Stomach (tissue), 4 donors: ENCODE results near the gene AWAT1.

Experiments used
- CTCF ChIP-seq, 7 experiments: fragments of 450-650 bp in 4 of 7; fragments of 200-600 bp in 3 of 7; sonication (generic) in 3 of 7; IDR thresholded peaks; one replicate each; pipeline ENCODE4 v1.5.1; 2016 to 2019; ENCODE audit warnings: antibody characterized with exemption in 7 of 7, control low read depth in 2 of 7, mild to moderate bottlenecking in 1 of 7
- POLR2AphosphoS5 ChIP-seq, 3 donors: sonication (generic); formaldehyde crosslinking; IDR thresholded peaks; one replicate each; pipeline ENCODE4 v1.6.1; 2016; ENCODE audit warnings: antibody characterized with exemption in 3 of 3

- TF ChIP-seq CTCF (IDR thresholded peaks at IDR 0.05) (no peak), POLR2AphosphoS5 (IDR thresholded peaks at IDR 0.05) (no peak)
Observed at GRCh38 chrX:70260104-70260503, 25.6 kb downstream of the AWAT1 start, which contains the start of gene P2RY4.
